CD4-positive, alpha-beta T cell (primary cell): ENCODE results near the gene ADGRA3. TPM values are rescaled to one million over a fixed set of nuclear protein-coding genes. Genes with fewer than 3 reads are reported as not detected.

Source experiments
- ATAC-seq: fragments of 200-7000 bp; cut with Tn5 transposase; one replicate; pipeline ENCODE4 v1.10.0; 2022; ENCODE audit warnings: mild to moderate bottlenecking; ENCODE audit not compliant: poor library complexity
- CTCF ChIA-PET: fragments of 350-600 bp; sonication (Branson Sonifier 250); formaldehyde crosslinking; loops from one replicate; lab custom pipeline; 2021; ENCODE audit warnings: antibody characterized with exemption, inconsistent platforms; lab: Charles Lee
- POLR2A ChIA-PET: fragments of 350-600 bp; sonication (Branson Sonifier 250); formaldehyde crosslinking; loops from one replicate; lab custom pipeline; 2021; ENCODE audit warnings: antibody characterized with exemption, inconsistent platforms; lab: Charles Lee
- DNase-seq, 14 experiments: peaks; one replicate each; pipeline ENCODE4 v3.0.0-alpha.2; 2013 to 2020; ENCODE audit warnings: mixed read lengths in 2 of 14
- H3K27ac ChIP-seq, 2 donors: one replicate each; pipeline versions ENCODE4 v1.5.1 to v1.7.0; 2013; ENCODE audit warnings: low read length in 2 of 2, low read depth in 1 of 2, mild to moderate bottlenecking in 1 of 2
- H3K27me3 ChIP-seq, 2 experiments: 1 replicate in 1 of 2; 2 replicates in 1 of 2; pipeline versions ENCODE4 v1.6.1 to v1.7.0; 2013; ENCODE audit warnings: low read length in 2 of 2, control low read depth in 1 of 2, mild to moderate bottlenecking in 1 of 2, moderate library complexity in 1 of 2; ENCODE audit not compliant: insufficient read depth in 2 of 2, control insufficient read depth in 1 of 2
- H3K36me3 ChIP-seq: one replicate; pipeline ENCODE4 v1.6.1; 2013; ENCODE audit warnings: low read length, control low read depth; ENCODE audit not compliant: insufficient read depth
- H3K4me1 ChIP-seq: one replicate; pipeline ENCODE4 v1.6.1; 2013; ENCODE audit warnings: low read length, control low read depth; ENCODE audit not compliant: insufficient read depth
- H3K4me3 ChIP-seq: one replicate; pipeline ENCODE4 v1.5.1; 2013; ENCODE audit warnings: mild to moderate bottlenecking, low read length, moderate library complexity
- H3K9me3 ChIP-seq, 2 experiments: 1 replicate in 1 of 2; 2 replicates in 1 of 2; pipeline versions ENCODE4 v1.6.1 to v1.7.0; 2013; ENCODE audit warnings: low read length in 2 of 2, mild to moderate bottlenecking in 2 of 2, control low read depth in 1 of 2, moderate library complexity in 1 of 2; ENCODE audit not compliant: control insufficient read depth in 1 of 2, insufficient read depth in 1 of 2
- H3K27ac Mint-ChIP-seq: one replicate; pipeline ENCODE4 v1.8.0; 2020; ENCODE audit warnings: mixed read lengths
- H3K27me3 Mint-ChIP-seq: one replicate; pipeline ENCODE4 v1.8.0; 2021; ENCODE audit warnings: mixed read lengths
- H3K36me3 Mint-ChIP-seq: one replicate; pipeline ENCODE4 v1.8.0; 2021; ENCODE audit warnings: low read depth, mixed read lengths
- H3K4me1 Mint-ChIP-seq: one replicate; pipeline ENCODE4 v1.8.0; 2021; ENCODE audit warnings: low read depth, mixed read lengths
- H3K4me3 Mint-ChIP-seq: one replicate; pipeline ENCODE4 v1.8.0; 2020; ENCODE audit warnings: mild to moderate bottlenecking, mixed read lengths
- H3K9me3 Mint-ChIP-seq: one replicate; pipeline ENCODE4 v1.8.0; 2020; ENCODE audit warnings: mixed read lengths
- intact Hi-C, 2 experiments: fragments of 100-400 bp; cut with DNase I in 1 of 2; cut with micrococcal nuclease in 1 of 2; formaldehyde crosslinking; loops; one replicate each; pipeline versions ENCODE4 v1.15.1 to v1.9.0; 2023 to 2025; cut with DNase I, micrococcal nuclease
- total RNA-seq, 174 experiments: library from RNA in 2 of 174; stranded (reverse) in 2 of 174; gene quantifications; one replicate each; pipeline ENCODE4 v1.2.3 and lab custom pipeline; 2021 to 2026
- TF ChIP-seq, protein P1 (sequence below): fragments of 200-600 bp; IDR thresholded peaks from one replicate; pipeline ENCODE4 v1.8.0; 2022; ENCODE audit warnings: antibody characterized with exemption, mild to moderate bottlenecking

Gene ADGRA3
- total RNA-seq, 2 experiments from 2014 or later = 2.2 to 3.1 TPM

- no peak overlapping the region for H3K4me3 Mint-ChIP-seq
- H3K27me3 ChIP-seq = peaks cover 0 to 6% of the 10 kb centered on the region in 2 experiments
- ATAC-seq (no peak), DNase-seq (no peak)
- H3K4me3 ChIP-seq = no peak overlapping the region
- no peak overlapping the region for H3K27ac ChIP-seq
- intact Hi-C loops = no loop called here
- no peaks in the 10 kb centered on the region for H3K36me3 ChIP-seq
- ChIA-PET POLR2A (no interaction called here), CTCF (no interaction called here)
- TF ChIP-seq, protein P1, sequence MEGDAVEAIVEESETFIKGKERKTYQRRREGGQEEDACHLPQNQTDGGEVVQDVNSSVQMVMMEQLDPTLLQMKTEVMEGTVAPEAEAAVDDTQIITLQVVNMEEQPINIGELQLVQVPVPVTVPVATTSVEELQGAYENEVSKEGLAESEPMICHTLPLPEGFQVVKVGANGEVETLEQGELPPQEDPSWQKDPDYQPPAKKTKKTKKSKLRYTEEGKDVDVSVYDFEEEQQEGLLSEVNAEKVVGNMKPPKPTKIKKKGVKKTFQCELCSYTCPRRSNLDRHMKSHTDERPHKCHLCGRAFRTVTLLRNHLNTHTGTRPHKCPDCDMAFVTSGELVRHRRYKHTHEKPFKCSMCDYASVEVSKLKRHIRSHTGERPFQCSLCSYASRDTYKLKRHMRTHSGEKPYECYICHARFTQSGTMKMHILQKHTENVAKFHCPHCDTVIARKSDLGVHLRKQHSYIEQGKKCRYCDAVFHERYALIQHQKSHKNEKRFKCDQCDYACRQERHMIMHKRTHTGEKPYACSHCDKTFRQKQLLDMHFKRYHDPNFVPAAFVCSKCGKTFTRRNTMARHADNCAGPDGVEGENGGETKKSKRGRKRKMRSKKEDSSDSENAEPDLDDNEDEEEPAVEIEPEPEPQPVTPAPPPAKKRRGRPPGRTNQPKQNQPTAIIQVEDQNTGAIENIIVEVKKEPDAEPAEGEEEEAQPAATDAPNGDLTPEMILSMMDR = no peak
- no peaks in the 10 kb centered on the region for H3K4me1 ChIP-seq
- no peaks in the 10 kb centered on the region for H3K36me3 Mint-ChIP-seq
- H3K27ac Mint-ChIP-seq = no peak overlapping the region
- H3K9me3 ChIP-seq = peaks cover 0 to 20% of the 10 kb centered on the region in 2 experiments
- H3K4me1 Mint-ChIP-seq = peaks cover 12% of the 10 kb centered on the region
- peaks cover 28% of the 10 kb centered on the region for H3K27me3 Mint-ChIP-seq
- H3K9me3 Mint-ChIP-seq = no peaks in the 10 kb centered on the region
Observed at GRCh38 chr4:22512306-22512705, 3.6 kb downstream of the ADGRA3 start.

- DNase-seq (no peak), ATAC-seq (no peak)
- POLR2A ChIA-PET = no interaction called here
- H3K4me1 ChIP-seq = no peaks in the 10 kb centered on the region
- no peak overlapping the region for H3K4me3 ChIP-seq
- H3K27me3 ChIP-seq = peaks cover 0 to 6% of the 10 kb centered on the region in 2 experiments
- H3K9me3 ChIP-seq = peaks cover 0 to 16% of the 10 kb centered on the region in 2 experiments
- H3K9me3 Mint-ChIP-seq = no peaks in the 10 kb centered on the region
- intact Hi-C loops = no loop called here
- TF ChIP-seq, protein P1 = no peak
- H3K4me3 Mint-ChIP-seq = no peak overlapping the region
- CTCF ChIA-PET = no interaction called here
- H3K27ac Mint-ChIP-seq = no peak overlapping the region
- H3K36me3 ChIP-seq = no peaks in the 10 kb centered on the region
- H3K27me3 Mint-ChIP-seq = peaks cover 17% of the 10 kb centered on the region
- H3K4me1 Mint-ChIP-seq = peaks cover 16% of the 10 kb centered on the region
- no peak overlapping the region for H3K27ac ChIP-seq
- no peaks in the 10 kb centered on the region for H3K36me3 Mint-ChIP-seq
Observed at GRCh38 chr4:22510750-22511149, 5.1 kb downstream of the ADGRA3 start.

DNA sequence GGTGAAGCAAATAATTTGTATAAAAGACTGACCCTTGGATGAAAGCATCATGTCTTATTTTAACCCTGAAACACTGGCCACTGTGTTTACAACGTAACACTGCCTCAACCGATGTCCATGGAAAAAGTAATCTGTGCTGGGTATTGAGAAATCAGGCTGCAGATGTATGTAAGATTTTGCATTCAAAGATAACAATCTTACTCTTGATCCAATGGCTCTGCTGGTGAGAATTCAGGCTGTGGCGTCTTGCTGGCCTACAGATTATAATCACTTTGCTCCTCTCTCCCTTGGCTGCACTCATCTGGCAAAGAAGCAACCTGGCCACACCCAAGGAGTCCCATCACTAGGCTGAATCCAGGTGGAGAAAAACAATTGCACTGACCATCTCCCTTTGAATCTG is 7.5 kb downstream of the ADGRA3 start:
- Histone ChIP-seq H3K9me3 (peaks cover 0 to 11% of the 10 kb centered on the region in 2 experiments), H3K4me3 (no peak overlapping the region), H3K27ac (no peak overlapping the region), H3K4me1 (no peaks in the 10 kb centered on the region), H3K27me3 (no peaks in the 10 kb centered on the region), H3K36me3 (no peaks in the 10 kb centered on the region)
- Mint-ChIP-seq H3K36me3 (no peaks in the 10 kb centered on the region), H3K4me1 (peaks cover 7% of the 10 kb centered on the region), H3K27me3 (peaks cover 9% of the 10 kb centered on the region), H3K27ac (no peak overlapping the region), H3K4me3 (no peak overlapping the region), H3K9me3 (no peaks in the 10 kb centered on the region)
- DNase-seq = no peak
- intact Hi-C loops = no loop called here
- TF ChIP-seq, protein P1 = no peak
- ChIA-PET CTCF (no interaction called here), POLR2A (no interaction called here)
- no peak for ATAC-seq
